Erythroblast (primary cell): ENCODE results near the gene NAV3.

Experiments used
- GATA1 ChIP-seq: IDR thresholded peaks from 2 replicates; pipeline ENCODE4 v1.6.1; 2011; ENCODE audit warnings: low read depth, mild to moderate bottlenecking, control low read depth, low read length, moderate library complexity
- POLR2A ChIP-seq: IDR thresholded peaks from 2 replicates; pipeline ENCODE4 v1.6.1; 2011; ENCODE audit warnings: mild to moderate bottlenecking, low read length

- TF ChIP-seq POLR2A = no peak
- no peak for TF ChIP-seq GATA1
These were observed 48.2 kb downstream of the NAV3 start for GRCh38 chr12:77878901-77879300.
